ENCODE results near the gene TLE2. TPM values are rescaled to one million over a fixed set of nuclear protein-coding genes. Genes with fewer than 3 reads are reported as not detected.

Gene TLE2
- total RNA-seq, 1 donor from 2014 or later = 13.7 TPM

DNA sequence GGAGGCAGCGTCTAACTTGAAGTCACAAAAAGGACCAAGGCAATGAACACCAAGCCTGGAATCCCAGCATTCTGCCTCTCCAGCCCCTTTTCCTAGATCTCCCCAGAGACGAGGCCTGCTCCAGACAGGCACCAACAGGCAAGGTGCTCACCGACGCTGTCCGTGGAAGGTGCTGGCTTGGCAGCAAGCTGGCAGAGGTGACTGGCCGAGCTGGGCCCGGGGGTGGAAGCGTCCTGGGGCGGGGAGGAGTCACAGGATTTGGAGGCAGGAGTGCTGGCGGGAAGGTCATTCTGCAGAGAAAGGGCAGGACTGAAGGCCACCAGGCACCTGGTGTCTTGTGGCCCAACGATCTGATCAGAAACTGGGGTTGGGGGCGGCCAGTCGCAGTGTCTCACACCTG is 18.2 kb downstream of the TLE2 start:
- TF ChIP-seq, protein P1, sequence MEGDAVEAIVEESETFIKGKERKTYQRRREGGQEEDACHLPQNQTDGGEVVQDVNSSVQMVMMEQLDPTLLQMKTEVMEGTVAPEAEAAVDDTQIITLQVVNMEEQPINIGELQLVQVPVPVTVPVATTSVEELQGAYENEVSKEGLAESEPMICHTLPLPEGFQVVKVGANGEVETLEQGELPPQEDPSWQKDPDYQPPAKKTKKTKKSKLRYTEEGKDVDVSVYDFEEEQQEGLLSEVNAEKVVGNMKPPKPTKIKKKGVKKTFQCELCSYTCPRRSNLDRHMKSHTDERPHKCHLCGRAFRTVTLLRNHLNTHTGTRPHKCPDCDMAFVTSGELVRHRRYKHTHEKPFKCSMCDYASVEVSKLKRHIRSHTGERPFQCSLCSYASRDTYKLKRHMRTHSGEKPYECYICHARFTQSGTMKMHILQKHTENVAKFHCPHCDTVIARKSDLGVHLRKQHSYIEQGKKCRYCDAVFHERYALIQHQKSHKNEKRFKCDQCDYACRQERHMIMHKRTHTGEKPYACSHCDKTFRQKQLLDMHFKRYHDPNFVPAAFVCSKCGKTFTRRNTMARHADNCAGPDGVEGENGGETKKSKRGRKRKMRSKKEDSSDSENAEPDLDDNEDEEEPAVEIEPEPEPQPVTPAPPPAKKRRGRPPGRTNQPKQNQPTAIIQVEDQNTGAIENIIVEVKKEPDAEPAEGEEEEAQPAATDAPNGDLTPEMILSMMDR (IDR thresholded peaks at IDR 0.05) = no peak
- no peak overlapping the region for H3K27ac Mint-ChIP-seq (ENCODE audit: unreplicated experiment)
- no peak overlapping the region for H3K4me3 Mint-ChIP-seq (ENCODE audit: unreplicated experiment)
- H3K36me3 Mint-ChIP-seq (ENCODE audit: low read depth) = peaks cover 3% of the 10 kb centered on the region
- no peaks in the 10 kb centered on the region for H3K9me3 Mint-ChIP-seq (ENCODE audit: low read depth)
- no peak for DNase-seq (ENCODE audit: low spot score)
- H3K4me1 Mint-ChIP-seq (ENCODE audit: low read depth) = no peaks in the 10 kb centered on the region
- no peaks in the 10 kb centered on the region for H3K27me3 Mint-ChIP-seq (ENCODE audit: low read depth)

DNA sequence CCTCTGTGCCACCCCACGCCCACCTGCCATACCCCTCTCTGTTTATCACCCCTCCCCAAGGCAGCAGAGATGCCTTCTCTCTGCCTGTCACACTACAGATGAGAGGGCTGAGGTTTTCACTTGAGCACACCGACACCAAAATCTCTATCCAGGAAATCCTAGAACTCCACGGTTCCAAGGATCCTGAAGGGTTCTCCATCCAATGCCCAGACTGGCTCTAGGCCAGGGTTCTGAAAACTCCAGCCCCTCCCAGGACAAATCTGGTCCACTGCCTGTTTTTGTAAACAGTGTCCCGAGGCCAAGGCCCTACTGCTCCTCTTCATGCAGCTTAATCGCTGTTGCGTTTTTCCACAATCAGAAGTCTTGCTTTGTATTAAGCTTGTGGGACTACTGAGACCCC is 20.1 kb downstream of the TLE2 start:
- H3K4me1 Mint-ChIP-seq (ENCODE audit: low read depth) = no peaks in the 10 kb centered on the region

DNA sequence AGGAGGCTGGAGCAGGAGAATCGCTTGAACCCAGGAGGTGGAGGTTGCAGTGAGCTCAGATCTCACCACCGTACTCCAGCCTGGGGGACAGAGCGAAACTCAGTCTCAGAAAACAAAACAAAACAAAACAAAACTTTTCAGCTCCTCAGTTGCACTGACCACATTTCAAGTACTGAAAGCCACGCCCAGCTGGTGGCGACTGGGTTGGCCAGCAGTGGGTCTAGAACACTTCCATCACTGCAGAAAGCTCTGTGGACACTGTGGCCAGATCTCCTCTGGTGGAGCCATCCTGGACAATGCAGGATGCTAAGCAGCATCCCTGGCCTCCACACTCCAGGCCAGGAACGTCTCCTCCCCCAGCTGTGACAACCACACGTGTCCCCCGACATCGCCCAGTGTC is 21.1 kb downstream of the TLE2 start:
- Mint-ChIP-seq H3K27me3 (ENCODE audit: low read depth) (no peaks in the 10 kb centered on the region), H3K36me3 (ENCODE audit: low read depth) (peaks cover 3% of the 10 kb centered on the region), H3K4me3 (ENCODE audit: unreplicated experiment) (no peak overlapping the region), H3K27ac (ENCODE audit: unreplicated experiment) (no peak overlapping the region), H3K4me1 (ENCODE audit: low read depth) (no peaks in the 10 kb centered on the region), H3K9me3 (ENCODE audit: low read depth) (no peaks in the 10 kb centered on the region)
- TF ChIP-seq, protein P1 (IDR thresholded peaks at IDR 0.05) = no peak
- no peak for DNase-seq (ENCODE audit: low spot score)

More for the DNA sequence above, 20.1 kb downstream of the TLE2 start:
- Mint-ChIP-seq H3K9me3 (ENCODE audit: low read depth) (no peaks in the 10 kb centered on the region), H3K27ac (ENCODE audit: unreplicated experiment) (no peak overlapping the region), H3K27me3 (ENCODE audit: low read depth) (no peaks in the 10 kb centered on the region), H3K36me3 (ENCODE audit: low read depth) (peaks cover 3% of the 10 kb centered on the region), H3K4me3 (ENCODE audit: unreplicated experiment) (no peak overlapping the region)
- TF ChIP-seq, protein P1 (IDR thresholded peaks at IDR 0.05) = no peak
- DNase-seq (ENCODE audit: low spot score) = no peak

DNA sequence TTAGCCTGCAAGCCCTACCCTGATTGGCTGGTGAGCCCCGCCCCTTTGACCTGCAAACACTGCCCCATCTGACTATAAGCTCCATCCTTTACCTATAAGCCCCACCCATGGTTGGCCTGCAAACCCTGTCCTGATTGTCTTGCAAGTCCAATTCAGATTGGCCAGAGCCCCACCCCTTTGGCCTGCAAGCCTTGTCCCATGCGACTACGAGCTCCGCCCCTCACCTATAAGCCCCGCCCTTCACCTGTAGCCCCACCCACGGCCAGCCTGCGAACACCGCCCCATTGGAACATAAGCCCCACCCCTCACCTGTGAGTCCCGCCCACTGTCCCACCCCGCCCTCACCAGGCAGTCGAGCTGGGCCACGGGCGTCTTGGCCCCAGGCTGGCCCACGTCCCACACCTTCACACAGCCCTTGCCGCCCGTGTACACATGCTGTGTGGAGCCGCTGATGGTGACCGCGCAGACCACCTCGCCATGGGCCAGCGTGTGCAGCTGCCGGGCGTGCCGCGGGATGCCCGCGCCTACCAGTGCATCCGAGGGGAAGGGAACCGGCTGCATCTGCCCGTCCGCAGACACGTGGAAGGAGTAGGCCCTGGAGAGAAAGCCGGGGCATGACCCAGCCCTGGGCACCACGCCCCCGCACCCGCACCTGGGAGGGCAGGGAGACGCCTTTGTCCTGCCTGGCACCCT is 22.9 kb downstream of the TLE2 start:
- no peak for DNase-seq (ENCODE audit: low spot score)
- Mint-ChIP-seq H3K27ac (ENCODE audit: unreplicated experiment) (no peak overlapping the region), H3K27me3 (ENCODE audit: low read depth) (no peaks in the 10 kb centered on the region), H3K9me3 (ENCODE audit: low read depth) (no peaks in the 10 kb centered on the region), H3K36me3 (ENCODE audit: low read depth) (peaks cover 3% of the 10 kb centered on the region), H3K4me1 (ENCODE audit: low read depth) (no peaks in the 10 kb centered on the region), H3K4me3 (ENCODE audit: unreplicated experiment) (no peak overlapping the region)
- TF ChIP-seq, protein P1 (IDR thresholded peaks at IDR 0.05) = no peak

DNA sequence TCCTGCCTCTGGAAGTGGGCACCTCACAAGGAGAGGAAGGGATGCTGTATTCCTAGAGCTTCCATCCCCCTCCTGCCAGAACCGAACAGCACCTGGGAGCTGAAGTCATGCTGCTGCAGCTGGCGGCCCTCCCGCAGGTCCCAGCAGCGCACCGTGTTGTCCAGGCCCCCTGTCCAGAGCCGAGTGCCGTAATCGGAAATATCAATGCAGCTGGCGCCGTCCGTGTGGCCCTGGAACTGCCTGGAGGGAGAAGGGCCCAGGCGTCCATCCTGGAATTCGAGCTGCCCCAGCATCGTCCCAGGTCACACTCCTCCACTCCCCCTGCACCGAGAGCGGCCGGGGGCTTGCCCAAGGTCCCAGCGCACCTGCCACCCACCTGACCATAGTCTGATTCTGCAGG is 23.7 kb downstream of the TLE2 start:
- DNase-seq (ENCODE audit: low spot score) = no peak
- Mint-ChIP-seq H3K27ac (ENCODE audit: unreplicated experiment) (no peak overlapping the region), H3K36me3 (ENCODE audit: low read depth) (peaks cover 1% of the 10 kb centered on the region), H3K9me3 (ENCODE audit: low read depth) (no peaks in the 10 kb centered on the region), H3K4me1 (ENCODE audit: low read depth) (no peaks in the 10 kb centered on the region), H3K4me3 (ENCODE audit: unreplicated experiment) (no peak overlapping the region), H3K27me3 (ENCODE audit: low read depth) (no peaks in the 10 kb centered on the region)
- TF ChIP-seq, protein P1 (IDR thresholded peaks at IDR 0.05) = no peak

Measured in chondrocyte (in vitro differentiated cells).